ENCODE data around the gene TOR2A. TPM values are rescaled to one million over a fixed set of nuclear protein-coding genes. Genes with fewer than 3 reads are reported as not detected.
A peak's percentile ranks its signal among the peaks of the same experiment; 100 is the strongest.

Gene TOR2A
- total and polyA plus RNA-seq, 2 of the 8 experiments (the other 6 are each of a cell fraction or from before 2014, with no cell fraction given): 18.7 to 24.9 TPM

- Histone ChIP-seq H3K23me2 (ENCODE audit: low read depth, low read length) (peaks cover 10% of the 10 kb centered on the region; the same call in 1 of the 2 replicates), H4K20me1 (replicated peaks in 1 of 2; ENCODE audit: control insufficient read depth in 1 of 2, insufficient read depth in 2 of 2, low read length in 2 of 2) (peaks cover 0 to 3% of the 10 kb centered on the region in 2 experiments), H2BK5ac (ENCODE audit: low read depth, low read length) (peak overlapping the region; percentile 62), H4K5ac (ENCODE audit: insufficient read length, low read depth, low read length) (no peak overlapping the region), H3K79me2 (ENCODE audit: control insufficient read depth in 1 of 2, insufficient read depth in 2 of 2, low read length in 2 of 2) (no peaks in the 10 kb centered on the region), H3K36me3 (ENCODE audit: control insufficient read depth in 2 of 4, insufficient read depth in 4 of 4, low read length in 3 of 4) (no peaks in the 10 kb centered on the region), H3K27ac (ENCODE audit: low read depth, low read length) (no peak overlapping the region), H3K79me1 (ENCODE audit: low read depth, low read length) (no peaks in the 10 kb centered on the region; the same call in 1 of the 2 replicates), H3K56ac (replicated peaks; ENCODE audit: insufficient read length, low read depth, low read length) (no peak overlapping the region), H2BK120ac (replicated peaks; ENCODE audit: low read depth, low read length) (no peak overlapping the region), H3K4me1 (replicated peaks in 1 of 4; ENCODE audit: control insufficient read depth in 3 of 4, insufficient read depth in 4 of 4, low read length in 3 of 4) (peaks cover 0 to 28% (median 20%) of the 10 kb centered on the region in 4 experiments; a peak in 6 of 7 replicates), H3K9ac (replicated peaks in 1 of 4; ENCODE audit: extremely low read depth in 1 of 4, low read depth in 3 of 4, low read length in 3 of 4) (no peak overlapping the region), H2AK5ac (ENCODE audit: low read depth, low read length) (no peak overlapping the region; the same call in 1 of the 2 replicates), H3K4me2 (ENCODE audit: insufficient read depth in 1 of 2, low read depth in 2 of 2, low read length in 2 of 2) (peak overlapping the region; percentile 19 to 43; a peak in 1 of 4 replicates), H3K4me3 (ENCODE audit: extremely low read depth in 1 of 4, insufficient read depth in 2 of 4, low read depth in 3 of 4, low read length in 4 of 4) (no peak overlapping the region), H2AFZ (ENCODE audit: low read length) (no peak overlapping the region), H3K23ac (ENCODE audit: insufficient read length) (no peak overlapping the region), H3K4ac (replicated peaks; ENCODE audit: insufficient read length, low read depth, low read length) (no peak overlapping the region), H3K14ac (ENCODE audit: insufficient read length) (no peak overlapping the region), H2BK20ac (ENCODE audit: low read length) (no peak overlapping the region), H3K9me3 (ENCODE audit: insufficient read depth in 2 of 2, low read depth in 1 of 2, low read length in 1 of 2) (no peaks in the 10 kb centered on the region), H4K91ac (replicated peaks; ENCODE audit: insufficient read length, low read length) (no peak overlapping the region), H2BK15ac (ENCODE audit: low read length) (no peak overlapping the region), H4K8ac (ENCODE audit: extremely low read depth, insufficient read depth, low read length) (no peak overlapping the region), H3K18ac (ENCODE audit: extremely low read depth, low read length) (no peak overlapping the region), H3K27me3 (replicated peaks in 1 of 4; ENCODE audit: control insufficient read depth in 3 of 4, extremely low read depth in 1 of 4, insufficient read depth in 3 of 4, low read length in 3 of 4) (0 out of 7 replicates have a peak, but pooled peaks cover 0 to 2% (median 0%) of the 10 kb centered on the region in 4 experiments), H2BK12ac (ENCODE audit: low read depth, low read length) (peak overlapping the region; percentile 10; the same call in 1 of the 2 replicates)
- TF ChIP-seq POLR2A (IDR thresholded peaks at IDR 0.05; ENCODE audit: control extremely low read depth in 1 of 2, low read depth in 2 of 2, low read length in 2 of 2) (no peak), HDAC2 (IDR thresholded peaks at IDR 0.05; ENCODE audit: borderline replicate concordance in 1 of 2, low read depth in 2 of 2, low read length in 2 of 2) (peak in 1 of 2 experiments; percentile 97; a peak in 2 of 4 replicates), KDM1A (IDR thresholded peaks at IDR 0.05; ENCODE audit: borderline replicate concordance, low read length) (peak; percentile 99), ASH2L (IDR thresholded peaks at IDR 0.05; ENCODE audit: low read length) (peak; percentile 22)
- ChIA-PET POLR2A (ENCODE audit: partially characterized antibody) (interaction anchor here (0.7 to 2.6 kb wide), 8 partner anchors 9 to 261 kb away, joined by 3 to 7 read pairs (median 3); partner anchors contain the start of genes LRSAM1 and RPL12), CTCF (ENCODE audit: partially characterized antibody) (interaction anchor here (0.8 to 3.9 kb wide), 13 partner anchors 9 to 209 kb away, joined by 3 to 23 read pairs (median 4); partner anchors contain the start of gene TOR2A)
- 78% methylated on average over 11 of the region's 11 CpGs; no CpG with 5 or more reads in 1 of the 2 experiments for WGBS, 2 experiments (ENCODE audit: extremely low coverage in 1 of 2, insufficient coverage in 1 of 2, insufficient read length in 1 of 2, insufficient replicate concordance in 2 of 2, low coverage in 1 of 2, low lambda C conversion rate in 2 of 2, missing lambda C conversion rate in 1 of 2)
- FAIRE-seq (no peak), DNase-seq (ENCODE audit: low read depth in 1 of 2, low spot score in 2 of 2) (no peak)
Measured at GRCh38 chr9:127712371-127712770, 22.7 kb downstream of the TOR2A start.
